Thyroid gland (tissue), 4 donors: ENCODE results near the gene ANKRD28. TPM values are rescaled to one million over a fixed set of nuclear protein-coding genes. Genes with fewer than 3 reads are reported as not detected.

Experiments used
- DNase-seq, 2 donors: peaks; one replicate each; pipeline ENCODE4 v3.0.0-alpha.2; 2019
- H3K27ac ChIP-seq, 3 donors: fragments of 200-600 bp; sonication (generic); 1 replicate in 2 of 3; 2 replicates in 1 of 3; pipeline ENCODE4 v1.5.1; 2016 to 2019; ENCODE audit warnings: mild to moderate bottlenecking in 1 of 3, moderate library complexity in 1 of 3
- H3K27me3 ChIP-seq: fragments of 200-600 bp; sonication (generic); one replicate; pipeline ENCODE4 v1.5.1; 2019
- H3K36me3 ChIP-seq, 2 donors: fragments of 200-600 bp; sonication (generic); one replicate each; pipeline ENCODE4 v1.5.1; 2016 to 2019
- H3K4me1 ChIP-seq, 2 donors: fragments of 200-600 bp; sonication (generic); one replicate each; pipeline ENCODE4 v1.5.1; 2017 to 2019
- H3K4me3 ChIP-seq, 3 donors: fragments of 200-600 bp; sonication (generic); replicated peaks in 1 of 3; 1 replicate in 2 of 3; 2 replicates in 1 of 3; pipeline ENCODE4 v1.5.1; 2016; ENCODE audit warnings: mild to moderate bottlenecking in 1 of 3
- H3K9me3 ChIP-seq: fragments of 200-600 bp; sonication (generic); one replicate; pipeline ENCODE4 v1.5.1; 2017
- CTCF ChIP-seq, 6 experiments: fragments of 200-600 bp in 3 of 6; fragments of 450-650 bp in 3 of 6; sonication (generic) in 3 of 6; IDR thresholded peaks; one replicate each; pipeline ENCODE4 v1.5.1; 2016 to 2019; ENCODE audit warnings: antibody characterized with exemption in 6 of 6, mild to moderate bottlenecking in 2 of 6, inconsistent platforms in 1 of 6, moderate library complexity in 1 of 6
- POLR2A ChIP-seq, 2 donors: fragments of 450-650 bp; IDR thresholded peaks; one replicate each; pipeline ENCODE4 v1.6.1; 2017; ENCODE audit warnings: antibody characterized with exemption in 2 of 2, mild to moderate bottlenecking in 2 of 2, moderate library complexity in 1 of 2
- WGBS, 2 donors: methylation state at CpG; one replicate each; pipeline ENCODE4 v1.1.5; 2017; 5-methylcytosine and 5-hydroxymethylcytosine counted together
- intact Hi-C: fragments of 100-400 bp; cut with DNase I; formaldehyde crosslinking; loops from one replicate; pipeline ENCODE4 v1.15.1; 2023
- total RNA-seq, 4 donors: library from RNA; depleted of rRNA; stranded (reverse); fragments of >200 nt; gene quantifications; one replicate each; pipeline ENCODE4 v1.2.3, GENCODE V29; 2016

The ANKRD28 gene
- total RNA-seq, 4 donors from 2014 or later = 61.3 to 83.3 (median 72.7) TPM

DNA sequence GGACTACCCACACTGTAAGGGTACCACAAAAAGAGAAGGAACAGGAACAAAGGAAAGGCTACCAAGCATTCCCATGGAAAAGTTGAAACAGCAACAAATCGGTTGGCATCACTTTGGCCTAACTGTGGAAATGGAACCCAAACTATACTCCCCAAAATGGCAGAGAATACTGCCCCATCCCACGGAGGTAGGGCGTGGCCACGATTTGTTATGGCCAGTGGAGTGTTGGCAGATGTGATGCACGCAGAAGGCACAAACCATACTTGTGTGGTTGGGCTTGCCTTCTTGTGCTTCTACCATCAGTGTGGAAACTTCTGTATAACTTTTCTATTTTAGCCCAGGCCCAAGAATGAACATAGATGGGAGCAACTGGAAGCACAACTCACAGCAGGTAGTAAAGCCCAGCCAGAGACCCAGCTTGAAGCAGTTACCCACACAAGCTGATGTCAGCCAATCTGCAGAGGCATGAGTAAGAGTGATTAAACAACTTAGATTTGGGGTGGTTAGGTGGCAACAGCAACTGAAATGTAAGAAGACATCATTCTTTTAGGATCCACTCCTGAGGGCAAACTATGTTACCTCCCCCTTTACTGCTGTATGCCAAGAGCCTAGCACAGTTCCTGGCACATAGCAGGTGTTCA lies 132.1 kb downstream of the ANKRD28 start:
- no peak overlapping the region for H3K27ac ChIP-seq
- H3K4me1 ChIP-seq = no peaks in the 10 kb centered on the region
- TF ChIP-seq POLR2A (IDR thresholded peaks at IDR 0.05) = no peak
- no peak for TF ChIP-seq CTCF (IDR thresholded peaks at IDR 0.05)
- H3K36me3 ChIP-seq = peaks cover 3 to 7% of the 10 kb centered on the region in 2 donors
- no peaks in the 10 kb centered on the region for H3K9me3 ChIP-seq
- 96% methylated on average over 5 of the region's 5 CpGs for WGBS, 2 donors
- DNase-seq = no peak
- intact Hi-C loops = no loop called here
- no peaks in the 10 kb centered on the region for H3K27me3 ChIP-seq
- no peak overlapping the region for H3K4me3 ChIP-seq

DNA sequence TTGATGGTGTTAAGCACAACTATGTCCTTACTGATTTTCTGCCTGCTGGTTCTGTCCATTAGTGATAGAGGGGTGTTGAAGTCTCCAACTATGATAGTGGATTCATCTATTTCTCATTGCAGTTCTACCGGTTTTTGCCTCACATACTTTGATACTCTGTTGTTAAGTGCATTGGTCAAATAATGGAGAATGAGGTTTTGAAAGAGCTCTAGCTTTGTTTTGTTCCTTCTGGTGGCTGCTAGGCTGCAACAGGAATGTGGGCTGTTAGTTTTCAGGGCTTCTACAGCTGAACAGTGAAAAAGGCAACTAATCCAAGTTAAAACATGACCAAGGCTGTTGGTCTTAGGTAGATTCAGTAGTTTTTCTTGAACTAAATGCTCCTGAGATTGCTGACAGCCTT lies 133.6 kb downstream of the ANKRD28 start:
- Histone ChIP-seq H3K4me1 (no peaks in the 10 kb centered on the region), H3K4me3 (no peak overlapping the region), H3K27me3 (no peaks in the 10 kb centered on the region), H3K27ac (no peak overlapping the region), H3K36me3 (no peaks in the 10 kb centered on the region), H3K9me3 (no peaks in the 10 kb centered on the region)
- no peak for TF ChIP-seq POLR2A (IDR thresholded peaks at IDR 0.05)
- 92% methylated on average over 1 of the region's 1 CpG for WGBS, 2 donors
- DNase-seq = no peak
- intact Hi-C loops = no loop called here

DNA sequence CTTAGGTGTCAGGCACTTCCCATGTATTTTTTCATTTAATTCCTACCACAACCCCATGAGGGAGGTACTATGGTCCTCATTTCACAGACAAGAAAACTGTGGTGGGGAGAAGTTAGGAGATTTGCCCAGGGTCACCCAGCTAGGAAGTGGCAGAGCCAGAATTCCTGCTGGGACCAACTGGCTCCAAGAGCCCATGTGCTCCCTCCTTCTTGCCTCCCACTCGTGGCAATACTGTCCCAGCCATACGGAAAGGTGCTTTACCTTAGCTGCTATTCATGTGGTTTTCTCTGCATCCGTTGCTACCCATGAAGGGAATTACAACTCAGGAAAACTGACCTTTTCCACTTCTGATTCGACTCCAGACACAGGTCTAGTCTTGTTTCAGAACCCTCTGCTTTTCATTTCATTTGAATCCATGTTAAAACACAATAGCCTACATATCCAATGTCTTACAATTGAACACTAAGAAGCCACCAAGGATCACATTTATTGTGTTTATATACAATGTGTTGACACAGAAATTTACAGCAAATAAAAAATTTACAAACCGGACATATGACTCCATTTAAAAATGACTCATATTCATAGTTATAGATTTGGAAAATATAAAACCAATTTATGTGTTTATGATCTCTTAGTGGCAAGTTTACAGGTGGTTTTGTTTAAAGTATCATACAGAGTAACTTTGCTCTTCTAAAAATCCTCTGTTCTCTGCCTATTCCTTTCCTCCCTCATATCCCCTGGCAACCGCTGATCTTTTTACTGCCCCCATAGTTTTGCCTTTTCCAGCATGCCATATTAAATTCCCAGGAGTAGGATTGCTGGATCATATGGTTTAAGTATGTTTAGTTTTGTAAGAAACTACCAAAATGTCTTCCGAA lies 137.5 kb downstream of the ANKRD28 start:
- no peaks in the 10 kb centered on the region for H3K9me3 ChIP-seq
- intact Hi-C loops = no loop called here
- no peak for DNase-seq
- H3K27ac ChIP-seq = no peak overlapping the region
- H3K36me3 ChIP-seq = no peaks in the 10 kb centered on the region
- no peaks in the 10 kb centered on the region for H3K4me1 ChIP-seq
- TF ChIP-seq CTCF (IDR thresholded peaks at IDR 0.05) = no peak
- TF ChIP-seq POLR2A (IDR thresholded peaks at IDR 0.05) = no peak
- H3K27me3 ChIP-seq = no peaks in the 10 kb centered on the region
- WGBS, 2 donors = 72% methylated on average over 7 of the region's 7 CpGs
- no peak overlapping the region for H3K4me3 ChIP-seq

GRCh38 chr3:15659254-15659975 lies 138.4 kb downstream of the ANKRD28 start:
- no peaks in the 10 kb centered on the region for H3K36me3 ChIP-seq
- no peak overlapping the region for H3K27ac ChIP-seq
- intact Hi-C loops = no loop called here
- no peak overlapping the region for H3K4me3 ChIP-seq
- 78 to 86% methylated on average over 5 of the region's 5 CpGs for WGBS, 2 donors
- no peaks in the 10 kb centered on the region for H3K4me1 ChIP-seq
- no peaks in the 10 kb centered on the region for H3K9me3 ChIP-seq
- no peaks in the 10 kb centered on the region for H3K27me3 ChIP-seq
- TF ChIP-seq CTCF (IDR thresholded peaks at IDR 0.05) (no peak), POLR2A (IDR thresholded peaks at IDR 0.05) (no peak)
- no peak for DNase-seq

GRCh38 chr3:15657016-15657415 lies 140.8 kb downstream of the ANKRD28 start:
- Histone ChIP-seq H3K9me3 (no peaks in the 10 kb centered on the region), H3K36me3 (no peaks in the 10 kb centered on the region), H3K4me1 (no peaks in the 10 kb centered on the region), H3K4me3 (no peak overlapping the region), H3K27me3 (no peaks in the 10 kb centered on the region), H3K27ac (no peak overlapping the region)
- DNase-seq = no peak
- intact Hi-C loops = no loop called here
- TF ChIP-seq POLR2A (IDR thresholded peaks at IDR 0.05) (no peak), CTCF (IDR thresholded peaks at IDR 0.05) (no peak)
